GM06990 (cell line): ENCODE data around the gene MCOLN2.

Source experiments
- DNase-seq: peaks from one replicate; pipeline ENCODE4 v3.0.0-alpha.2; 2011; ENCODE audit not compliant: insufficient read length; ENCODE audit errors: extremely low read depth
- H3K27me3 ChIP-seq: replicated peaks from 2 replicates; pipeline ENCODE4 v1.6.0; 2011; ENCODE audit warnings: low read length; ENCODE audit not compliant: control insufficient read depth, insufficient read depth
- H3K36me3 ChIP-seq: 2 replicates; pipeline ENCODE4 v1.5.1; 2011; ENCODE audit warnings: low read length; ENCODE audit not compliant: control insufficient read depth, insufficient read depth
- H3K4me3 ChIP-seq: replicated peaks from 2 replicates; pipeline ENCODE4 v1.5.1; 2011; ENCODE audit warnings: low read depth, mild to moderate bottlenecking, control low read depth, low read length
- CTCF ChIP-seq: IDR thresholded peaks from 2 replicates; pipeline ENCODE4 v1.5.1; 2011; ENCODE audit warnings: low read length, control low read depth, mild to moderate bottlenecking, inconsistent platforms; ENCODE audit not compliant: insufficient read depth, poor library complexity, severe bottlenecking

MCOLN2 gene

DNA sequence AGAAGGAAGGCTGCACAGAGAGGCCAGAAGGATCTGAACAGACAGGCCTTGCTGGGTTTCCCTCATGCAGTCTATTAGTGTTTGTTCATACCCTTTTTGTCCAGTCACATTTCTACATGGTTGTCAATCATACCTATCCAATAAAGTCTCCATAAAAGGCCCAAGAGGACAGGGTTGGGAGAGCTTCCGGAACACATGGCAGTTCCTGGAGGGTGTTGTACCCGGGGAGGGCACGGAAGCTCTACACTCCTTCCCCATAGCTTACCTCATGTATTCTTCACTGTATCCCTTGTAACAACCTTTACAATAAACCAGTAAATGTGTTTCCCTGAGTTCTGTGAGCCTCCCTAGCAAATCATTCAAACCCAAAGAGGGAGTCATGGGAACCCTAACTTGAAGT, 28.0 kb downstream of the MCOLN2 start:
- peaks cover 1% of the 10 kb centered on the region for H3K36me3 ChIP-seq
- TF ChIP-seq CTCF, result no peak
- H3K27me3 ChIP-seq, result no peaks in the 10 kb centered on the region
- no peak for DNase-seq
- no peak overlapping the region for H3K4me3 ChIP-seq

DNA sequence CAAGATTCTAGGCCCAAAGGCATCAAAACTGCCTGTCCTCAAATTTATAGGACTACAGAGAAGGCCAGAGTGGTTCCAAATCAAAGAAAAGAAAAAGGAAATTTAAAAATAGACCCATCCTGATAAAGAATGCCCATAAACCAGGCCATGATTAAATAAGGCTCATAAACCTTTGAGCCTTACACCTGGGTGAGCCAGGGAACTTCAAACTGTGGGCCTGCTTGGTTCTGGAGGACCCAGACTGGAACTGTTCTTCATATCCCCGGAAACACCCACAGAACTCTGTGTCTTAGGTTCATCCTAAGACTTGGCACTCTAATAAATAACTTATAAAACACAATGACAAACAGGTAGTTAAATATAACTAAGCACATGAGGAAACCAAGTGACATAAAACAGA, 28.8 kb downstream of the MCOLN2 start:
- TF ChIP-seq CTCF, result no peak
- no peak for DNase-seq
- no peaks in the 10 kb centered on the region for H3K27me3 ChIP-seq
- peaks cover 5% of the 10 kb centered on the region for H3K36me3 ChIP-seq
- H3K4me3 ChIP-seq, result no peak overlapping the region

GRCh38 chr1:84967666-84968065, 29.2 kb downstream of the MCOLN2 start:
- no peaks in the 10 kb centered on the region for H3K27me3 ChIP-seq
- H3K4me3 ChIP-seq, result no peak overlapping the region
- H3K36me3 ChIP-seq, result peaks cover 5% of the 10 kb centered on the region
- DNase-seq, result no peak
- no peak for TF ChIP-seq CTCF

DNA sequence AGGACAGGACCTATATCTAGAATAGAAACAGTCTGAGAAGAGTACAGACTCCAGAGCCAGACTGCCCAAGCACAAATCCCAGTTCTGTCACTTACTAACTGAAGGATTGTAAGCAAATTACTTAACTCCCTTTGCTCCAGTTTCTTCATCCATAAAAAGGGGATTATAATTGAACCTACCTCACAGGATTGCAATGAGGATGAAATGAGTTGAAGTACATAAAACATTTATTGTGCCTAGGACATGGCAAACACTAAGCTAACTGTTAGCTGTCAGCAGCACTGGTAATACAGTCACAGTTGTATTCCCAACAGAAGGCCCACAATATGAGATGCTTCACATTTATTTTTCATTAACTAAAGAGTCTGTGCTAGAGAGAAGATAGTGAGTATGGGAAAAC, 33.9 kb downstream of the MCOLN2 start:
- no peak for DNase-seq
- H3K4me3 ChIP-seq, result no peak overlapping the region
- peaks cover 10% of the 10 kb centered on the region for H3K36me3 ChIP-seq
- no peak for TF ChIP-seq CTCF
- no peaks in the 10 kb centered on the region for H3K27me3 ChIP-seq

DNA sequence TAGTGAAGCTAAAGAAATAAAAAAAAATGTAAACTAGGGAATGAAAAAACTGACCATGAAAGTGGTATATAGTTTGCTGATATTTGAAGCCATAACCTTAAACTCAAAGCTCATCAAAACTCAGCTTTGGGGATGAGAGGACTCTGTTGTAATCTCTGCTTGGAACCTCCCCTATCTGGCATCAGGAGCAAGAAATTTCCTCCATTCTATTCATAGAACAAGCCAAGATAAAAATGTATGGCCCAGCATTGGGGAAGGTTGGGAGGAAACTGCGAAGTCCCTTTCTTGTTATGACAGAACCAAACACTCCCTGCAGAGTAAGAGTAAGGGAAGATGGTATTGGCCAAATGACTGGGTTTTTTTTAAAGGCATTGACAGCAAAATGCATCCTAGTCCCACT, 35.6 kb downstream of the MCOLN2 start:
- Histone ChIP-seq H3K36me3 (peaks cover 16% of the 10 kb centered on the region), H3K4me3 (no peak overlapping the region), H3K27me3 (no peaks in the 10 kb centered on the region)
- DNase-seq, result no peak
- TF ChIP-seq CTCF, result no peak

DNA sequence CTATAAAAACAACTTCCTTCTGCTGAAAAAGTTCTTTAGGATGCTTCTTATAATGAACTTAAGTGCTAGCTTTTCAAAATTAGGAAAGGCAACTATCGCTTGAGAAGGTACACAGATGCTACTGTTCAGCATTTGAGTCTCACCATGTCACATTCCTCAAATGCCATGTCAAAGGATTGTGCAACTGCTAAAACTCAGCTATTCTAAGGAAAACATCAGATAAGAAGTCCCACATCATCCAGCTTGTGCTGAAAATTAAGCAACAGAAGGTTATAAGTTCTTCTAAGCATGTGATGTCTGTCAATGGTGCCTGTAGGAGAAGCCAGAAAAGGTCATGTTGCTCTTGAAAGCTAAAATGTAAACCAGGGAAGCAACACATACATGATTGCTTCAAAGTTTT, 36.5 kb downstream of the MCOLN2 start:
- peaks cover 19% of the 10 kb centered on the region for H3K36me3 ChIP-seq
- no peak for DNase-seq
- no peak for TF ChIP-seq CTCF
- H3K4me3 ChIP-seq, result no peak overlapping the region
- H3K27me3 ChIP-seq, result no peaks in the 10 kb centered on the region
